SK-N-SH (cell line): Measurements from ENCODE around the gene TMX4. TPM values are rescaled to one million over a fixed set of nuclear protein-coding genes. Genes with fewer than 3 reads are reported as not detected.

Source experiments
- CTCF ChIA-PET: fragments of 300-600, 350-600 bp; formaldehyde crosslinking; extraction: SDS; loops from one replicate; lab custom pipeline; 2021; lab: Yijun Ruan, JAX
- POLR2A ChIA-PET: fragments of 350-600 bp; sonication (Branson Sonifier 250); formaldehyde crosslinking; extraction: SDS; loops from one replicate; lab custom pipeline; 2020; ENCODE audit warnings: antibody characterized with exemption, inconsistent platforms; lab: Yijun Ruan, JAX
- DNase-seq: peaks from one replicate; pipeline ENCODE4 v3.0.0; 2012
- H2AFZ ChIP-seq: fragments of 200-600 bp; sonication (generic); 2 replicates; pipeline ENCODE4 v1.8.1; 2016; ENCODE audit warnings: antibody characterized with exemption, mild to moderate bottlenecking, low read depth
- H3F3A ChIP-seq: fragments of 200-600 bp; sonication (generic); replicated peaks from 2 replicates; pipeline ENCODE3; 2016; ENCODE audit warnings: antibody characterized with exemption, mild to moderate bottlenecking; ENCODE audit not compliant: insufficient read depth
- H3K27ac ChIP-seq, 2 experiments: fragments of 200-500 bp in 1 of 2; fragments of 200-600 bp in 1 of 2; sonication (Bioruptor generic) in 1 of 2; sonication (generic), shearing (Covaris generic) in 1 of 2; 2 replicates each; pipeline versions ENCODE4 v1.5.1 to v1.6.1; 2014 to 2016; ENCODE audit warnings: low read depth in 2 of 2, inconsistent platforms in 1 of 2, low read length in 1 of 2, mild to moderate bottlenecking in 1 of 2, mixed read lengths in 1 of 2
- H3K27me3 ChIP-seq: fragments of 200-600 bp; sonication (generic), shearing (Covaris generic); 2 replicates; pipeline ENCODE4 v1.6.1; 2016; ENCODE audit warnings: mixed run types; ENCODE audit not compliant: insufficient read depth
- H3K36me3 ChIP-seq, 2 experiments: fragments of 200-500 bp in 1 of 2; fragments of 200-600 bp in 1 of 2; sonication (Bioruptor generic) in 1 of 2; sonication (generic) in 1 of 2; replicated peaks in 1 of 2; 2 replicates each; pipeline versions ENCODE3 to v1.5.1; 2014 to 2016; ENCODE audit warnings: low read length in 1 of 2, mild to moderate bottlenecking in 1 of 2; ENCODE audit not compliant: insufficient read depth in 2 of 2, control insufficient read depth in 1 of 2
- H3K4me1 ChIP-seq, 2 experiments: fragments of 200-500 bp in 1 of 2; fragments of 200-600 bp in 1 of 2; sonication (Bioruptor generic) in 1 of 2; sonication (generic), shearing (Covaris generic) in 1 of 2; 2 replicates each; pipeline versions ENCODE4 v1.5.1 to v1.6.1; 2014 to 2016; ENCODE audit warnings: low read depth in 1 of 2, low read length in 1 of 2, mixed run types in 1 of 2; ENCODE audit not compliant: insufficient read depth in 2 of 2, control insufficient read depth in 1 of 2
- H3K4me2 ChIP-seq: fragments of 200-600 bp; sonication (generic), shearing (Covaris generic); 2 replicates; pipeline ENCODE4 v1.6.1; 2017; ENCODE audit warnings: mixed run types
- H3K4me3 ChIP-seq, 2 experiments: fragments of 200-500 bp in 1 of 2; fragments of 200-600 bp in 1 of 2; sonication (Bioruptor generic) in 1 of 2; sonication (generic), shearing (Covaris generic) in 1 of 2; 2 replicates each; pipeline versions ENCODE4 v1.5.1 to v1.8.1; 2014 to 2016; ENCODE audit warnings: low read depth in 2 of 2, inconsistent platforms in 1 of 2, low read length in 1 of 2, mild to moderate bottlenecking in 1 of 2, mixed read lengths in 1 of 2, moderate library complexity in 1 of 2
- H3K79me2 ChIP-seq: fragments of 200-600 bp; sonication (generic); 2 replicates; pipeline ENCODE4 v1.8.1; 2017; ENCODE audit warnings: mild to moderate bottlenecking; ENCODE audit not compliant: insufficient read depth
- H3K9ac ChIP-seq: fragments of 200-600 bp; sonication (generic); 2 replicates; pipeline ENCODE4 v1.6.1; 2017; ENCODE audit warnings: mixed run types
- H3K9me2 ChIP-seq: fragments of 200-600 bp; sonication (generic); 2 replicates; pipeline ENCODE4 v1.6.1; 2017; ENCODE audit warnings: mixed run types
- H3K9me3 ChIP-seq: fragments of 200-600 bp; sonication (generic); 2 replicates; pipeline ENCODE4 v1.6.1; 2017; ENCODE audit warnings: mixed run types, mild to moderate bottlenecking, moderate library complexity
- H4K20me1 ChIP-seq: fragments of 200-600 bp; sonication (generic); 2 replicates; pipeline ENCODE4 v1.6.1; 2017; ENCODE audit warnings: mild to moderate bottlenecking, mixed run types; ENCODE audit not compliant: insufficient read depth
- CHD2 ChIP-seq: fragments of 150-350 bp; IDR thresholded peaks from 2 replicates; pipeline ENCODE4 v1.6.1; 2018; ENCODE audit warnings: low read length; ENCODE audit not compliant: partially characterized antibody
- ELF1 ChIP-seq: IDR thresholded peaks from 2 replicates; pipeline ENCODE4 v1.4.0; 2012
- EP300 ChIP-seq, 2 experiments: IDR thresholded peaks; 2 replicates each; pipeline versions ENCODE4 v1.4.0 to v1.6.1; 2012; ENCODE audit warnings: borderline replicate concordance in 1 of 2, low read depth in 1 of 2, low read length in 1 of 2
- EZH2phosphoT487 ChIP-seq: fragments of 200-600 bp; sonication (generic); IDR thresholded peaks from 2 replicates; pipeline ENCODE4 v1.6.1; 2017; ENCODE audit warnings: low read depth, mixed run types, mild to moderate bottlenecking, antibody characterized with exemption, moderate library complexity, borderline replicate concordance
- FOSL2 ChIP-seq: IDR thresholded peaks from 2 replicates; pipeline ENCODE4 v1.4.0; 2012; ENCODE audit warnings: low read depth, mild to moderate bottlenecking, moderate library complexity, borderline replicate concordance
- FOXM1 ChIP-seq: IDR thresholded peaks from 2 replicates; pipeline ENCODE4 v1.4.0; 2012; ENCODE audit warnings: low read depth, mild to moderate bottlenecking
- GATA2 ChIP-seq: sonication (generic); formaldehyde crosslinking; IDR thresholded peaks from 2 replicates; pipeline ENCODE4 v1.5.0; 2020; ENCODE audit warnings: mild to moderate bottlenecking, missing genetic modification reagents
- JUND ChIP-seq: IDR thresholded peaks from 2 replicates; pipeline ENCODE4 v1.4.0; 2012
- MAX ChIP-seq: IDR thresholded peaks from 2 replicates; pipeline ENCODE4 v1.4.0; 2012; ENCODE audit warnings: low read depth
- MEF2A ChIP-seq: IDR thresholded peaks from 2 replicates; pipeline ENCODE4 v1.4.0; 2012; ENCODE audit warnings: low read depth, borderline replicate concordance
- MXI1 ChIP-seq: IDR thresholded peaks from 2 replicates; pipeline ENCODE4 v1.6.1; 2012; ENCODE audit warnings: mild to moderate bottlenecking, low read depth, low read length, improper control_type of control experiment
- NFIC ChIP-seq: IDR thresholded peaks from 2 replicates; pipeline ENCODE4 v1.4.0; 2012; ENCODE audit warnings: borderline replicate concordance
- NRF1 ChIP-seq: IDR thresholded peaks from 2 replicates; pipeline ENCODE4 v1.6.1; 2012; ENCODE audit warnings: low read depth, mild to moderate bottlenecking, low read length
- PBX3 ChIP-seq: IDR thresholded peaks from 2 replicates; pipeline ENCODE4; 2012
- POLR2AphosphoS5 ChIP-seq: IDR thresholded peaks from 2 replicates; pipeline ENCODE4 v1.6.1; 2012; ENCODE audit warnings: low read depth, low read length
- RCOR1 ChIP-seq: fragments of 150-350 bp; IDR thresholded peaks from 2 replicates; pipeline ENCODE4 v1.6.1; 2017; ENCODE audit warnings: antibody characterized with exemption, low read length
- REST ChIP-seq: IDR thresholded peaks from 2 replicates; pipeline ENCODE4 v1.6.1; 2012; ENCODE audit warnings: mild to moderate bottlenecking, low read depth, low read length, moderate library complexity
- RFX5 ChIP-seq: IDR thresholded peaks from 2 replicates; pipeline ENCODE4 v1.6.1; 2012; ENCODE audit warnings: mild to moderate bottlenecking, improper control_type of control experiment, low read length
- RXRA ChIP-seq: IDR thresholded peaks from 2 replicates; pipeline ENCODE4 v1.4.0; 2012; ENCODE audit warnings: low read depth, mild to moderate bottlenecking, borderline replicate concordance
- SIN3A ChIP-seq: IDR thresholded peaks from 2 replicates; pipeline ENCODE4 v1.6.1; 2012; ENCODE audit warnings: low read depth, mild to moderate bottlenecking, low read length, moderate library complexity, borderline replicate concordance
- SMC3 ChIP-seq: IDR thresholded peaks from 2 replicates; pipeline ENCODE4 v1.6.1; 2012; ENCODE audit warnings: low read depth, low read length, improper control_type of control experiment
- TCF12 ChIP-seq: IDR thresholded peaks from 2 replicates; pipeline ENCODE4 v1.4.0; 2012
- TEAD4 ChIP-seq: IDR thresholded peaks from 2 replicates; pipeline ENCODE4 v1.4.0; 2012; ENCODE audit warnings: mild to moderate bottlenecking, borderline replicate concordance; ENCODE audit not compliant: insufficient read depth
- YY1 ChIP-seq: IDR thresholded peaks from 2 replicates; pipeline ENCODE4 v1.4.0; 2012; ENCODE audit warnings: low read depth, mild to moderate bottlenecking
- WGBS: methylation state at CpG from one replicate; pipeline ENCODE4 v1.1.6; 2017; ENCODE audit warnings: low lambda C conversion rate; 5-methylcytosine and 5-hydroxymethylcytosine counted together
- polyA plus RNA-seq, 3 experiments: library from polyadenylated mRNA; depleted of rRNA; stranded (reverse); fragments of >200 nt; gene quantifications; 2 replicates each; pipeline ENCODE4 v1.2.3, GENCODE V29; 2012
- TF ChIP-seq, protein P1 (sequence below): fragments of 150-350 bp; IDR thresholded peaks from 2 replicates; pipeline ENCODE4 v1.6.1; 2017; ENCODE audit warnings: antibody characterized with exemption, low read length, low read depth, borderline replicate concordance
- TF ChIP-seq, protein P2 (sequence below): fragments of 150-350 bp; IDR thresholded peaks from 2 replicates; pipeline ENCODE4 v1.6.1; 2016; ENCODE audit warnings: mild to moderate bottlenecking, low read depth, low read length
- TF ChIP-seq, protein P3 (sequence below): IDR thresholded peaks from 2 replicates; pipeline ENCODE4 v1.4.0; 2012; ENCODE audit warnings: low read depth, borderline replicate concordance

Gene TMX4
- polyA plus RNA-seq, 1 of the 3 experiments (the other 2 are of a cell fraction) = 10.9 TPM

- Histone ChIP-seq H3K4me2 (peak overlapping the region; percentile 84), H3K79me2 (peaks cover 16% of the 10 kb centered on the region; the same call in 1 of the 2 replicates), H4K20me1 (no peaks in the 10 kb centered on the region), H3K4me3 (peak overlapping the region; percentile 82 to 93), H3K27ac (peak overlapping the region; percentile 84 to 98), H3K27me3 (no peaks in the 10 kb centered on the region), H2AFZ (peak overlapping the region; percentile 70; the same call in 1 of the 2 replicates), H3K36me3 (no peaks in the 10 kb centered on the region), H3K9ac (peak overlapping the region; percentile 89), H3K9me2 (no peaks in the 10 kb centered on the region), H3K4me1 (peaks cover 16 to 18% of the 10 kb centered on the region in 2 experiments; a peak in 3 of 4 replicates), H3K9me3 (no peaks in the 10 kb centered on the region), H3F3A (no peaks in the 10 kb centered on the region)
- POLR2A ChIA-PET = no interaction called here
- WGBS = 0% methylated on average over 23 of the region's 23 CpGs
- CTCF ChIA-PET = interaction anchor here (0.7 to 3.6 kb wide), 5 partner anchors 10 to 82 kb away, joined by 3 to 17 read pairs (median 7); no protein-coding TSS in a partner anchor
- DNase-seq = peak; percentile 91
- no peak for TF ChIP-seq RXRA
- no peak for TF ChIP-seq REST
- TF ChIP-seq MXI1 = peak; percentile 96
- peak; percentile 57; the same call in 1 of the 2 replicates for TF ChIP-seq SIN3A
- peak; percentile 89 for TF ChIP-seq NRF1
- TF ChIP-seq FOXM1 = no peak
- no peak for TF ChIP-seq JUND
- no peak for TF ChIP-seq POLR2AphosphoS5
- TF ChIP-seq RCOR1 = no peak
- TF ChIP-seq, protein P1, sequence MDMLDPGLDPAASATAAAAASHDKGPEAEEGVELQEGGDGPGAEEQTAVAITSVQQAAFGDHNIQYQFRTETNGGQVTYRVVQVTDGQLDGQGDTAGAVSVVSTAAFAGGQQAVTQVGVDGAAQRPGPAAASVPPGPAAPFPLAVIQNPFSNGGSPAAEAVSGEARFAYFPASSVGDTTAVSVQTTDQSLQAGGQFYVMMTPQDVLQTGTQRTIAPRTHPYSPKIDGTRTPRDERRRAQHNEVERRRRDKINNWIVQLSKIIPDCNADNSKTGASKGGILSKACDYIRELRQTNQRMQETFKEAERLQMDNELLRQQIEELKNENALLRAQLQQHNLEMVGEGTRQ = no peak
- no peak for TF ChIP-seq NFIC
- TF ChIP-seq TEAD4 = no peak
- TF ChIP-seq, protein P2, sequence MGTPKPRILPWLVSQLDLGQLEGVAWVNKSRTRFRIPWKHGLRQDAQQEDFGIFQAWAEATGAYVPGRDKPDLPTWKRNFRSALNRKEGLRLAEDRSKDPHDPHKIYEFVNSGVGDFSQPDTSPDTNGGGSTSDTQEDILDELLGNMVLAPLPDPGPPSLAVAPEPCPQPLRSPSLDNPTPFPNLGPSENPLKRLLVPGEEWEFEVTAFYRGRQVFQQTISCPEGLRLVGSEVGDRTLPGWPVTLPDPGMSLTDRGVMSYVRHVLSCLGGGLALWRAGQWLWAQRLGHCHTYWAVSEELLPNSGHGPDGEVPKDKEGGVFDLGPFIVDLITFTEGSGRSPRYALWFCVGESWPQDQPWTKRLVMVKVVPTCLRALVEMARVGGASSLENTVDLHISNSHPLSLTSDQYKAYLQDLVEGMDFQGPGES = no peak
- peak; percentile 66; the same call in 1 of the 2 replicates for TF ChIP-seq MAX
- TF ChIP-seq EZH2phosphoT487 = no peak
- TF ChIP-seq YY1 = no peak
- no peak for TF ChIP-seq SMC3
- TF ChIP-seq FOSL2 = no peak
- no peak for TF ChIP-seq GATA2 (CRISPR knock-in tag)
- TF ChIP-seq, protein P3, sequence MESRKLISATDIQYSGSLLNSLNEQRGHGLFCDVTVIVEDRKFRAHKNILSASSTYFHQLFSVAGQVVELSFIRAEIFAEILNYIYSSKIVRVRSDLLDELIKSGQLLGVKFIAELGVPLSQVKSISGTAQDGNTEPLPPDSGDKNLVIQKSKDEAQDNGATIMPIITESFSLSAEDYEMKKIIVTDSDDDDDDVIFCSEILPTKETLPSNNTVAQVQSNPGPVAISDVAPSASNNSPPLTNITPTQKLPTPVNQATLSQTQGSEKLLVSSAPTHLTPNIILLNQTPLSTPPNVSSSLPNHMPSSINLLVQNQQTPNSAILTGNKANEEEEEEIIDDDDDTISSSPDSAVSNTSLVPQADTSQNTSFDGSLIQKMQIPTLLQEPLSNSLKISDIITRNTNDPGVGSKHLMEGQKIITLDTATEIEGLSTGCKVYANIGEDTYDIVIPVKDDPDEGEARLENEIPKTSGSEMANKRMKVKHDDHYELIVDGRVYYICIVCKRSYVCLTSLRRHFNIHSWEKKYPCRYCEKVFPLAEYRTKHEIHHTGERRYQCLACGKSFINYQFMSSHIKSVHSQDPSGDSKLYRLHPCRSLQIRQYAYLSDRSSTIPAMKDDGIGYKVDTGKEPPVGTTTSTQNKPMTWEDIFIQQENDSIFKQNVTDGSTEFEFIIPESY = no peak
- TF ChIP-seq EP300 (IDR thresholded peaks at IDR 0.05; ENCODE audit: borderline replicate concordance in 1 of 2, low read depth in 1 of 2, low read length in 1 of 2) = no peak
- no peak for TF ChIP-seq MEF2A
- TF ChIP-seq CHD2 = no peak
- TF ChIP-seq ELF1 = no peak
- TF ChIP-seq PBX3 = no peak
- no peak for TF ChIP-seq TCF12
- TF ChIP-seq RFX5 = no peak
Observed at GRCh38 chr20:8018958-8019245, 659 bp downstream of the TMX4 start.
